Eye (tissue), 1 donor: Measurements from ENCODE around the gene CTH.
"Not testable (repeated sequence)": the region's sequence is repeated elsewhere in the genome, so short reads cannot be mapped to it uniquely, and the experiment has no call there.

ENCODE experiments used
- DNase-seq: peaks from one replicate; pipeline ENCODE4 v3.0.0-alpha.2; 2015

The CTH gene

GRCh38 chr1:70459496-70460225 is 48.6 kb downstream of the CTH start:
- no peak for DNase-seq

GRCh38 chr1:70460740-70461713 is 50.0 kb downstream of the CTH start:
- not testable (repeated sequence) for DNase-seq

GRCh38 chr1:70462611-70463010 is 51.5 kb downstream of the CTH start:
- no peak for DNase-seq

GRCh38 chr1:70465911-70466310 is 54.8 kb downstream of the CTH start:
- peak; percentile 54 for DNase-seq

GRCh38 chr1:70467531-70467930 is 56.5 kb downstream of the CTH start:
- no peak for DNase-seq

- DNase-seq, result no peak
These were observed 57.1 kb downstream of the CTH start for GRCh38 chr1:70468180-70468579.

- not testable (repeated sequence) for DNase-seq
These were observed 58.1 kb downstream of the CTH start for GRCh38 chr1:70469184-70469583.

GRCh38 chr1:70475023-70475422 is 64.0 kb downstream of the CTH start:
- no peak for DNase-seq

GRCh38 chr1:70477090-70477489 is 66.0 kb downstream of the CTH start:
- DNase-seq, result no peak

GRCh38 chr1:70477905-70478304 is 66.8 kb downstream of the CTH start:
- not testable (repeated sequence) for DNase-seq

- DNase-seq, result no peak
These were observed 72.3 kb downstream of the CTH start for GRCh38 chr1:70483342-70483741.

- no peak for DNase-seq
These were observed 74.6 kb downstream of the CTH start for GRCh38 chr1:70485624-70486023.

GRCh38 chr1:70486676-70487458 is 75.8 kb downstream of the CTH start:
- no peak for DNase-seq

GRCh38 chr1:70487459-70487815 is 76.4 kb downstream of the CTH start:
- DNase-seq, result no peak

GRCh38 chr1:70487910-70488665 is 77.0 kb downstream of the CTH start:
- peak; percentile 54 for DNase-seq
